Tibial nerve (tissue), 4 donors: Measurements from ENCODE around the gene SMIM44.

Experiments
- CTCF ChIP-seq, 5 experiments: fragments of 200-600 bp in 3 of 5; fragments of 450-650 bp in 2 of 5; sonication (generic) in 3 of 5; IDR thresholded peaks; one replicate each; pipeline ENCODE4 v1.5.1; 2016 to 2019; ENCODE audit warnings: antibody characterized with exemption in 5 of 5, mild to moderate bottlenecking in 3 of 5, moderate library complexity in 2 of 5
- EP300 ChIP-seq, 2 donors: sonication (generic); formaldehyde crosslinking; IDR thresholded peaks; one replicate each; pipeline ENCODE4 v1.6.1; 2017; ENCODE audit warnings: antibody characterized with exemption in 2 of 2, mild to moderate bottlenecking in 1 of 2
- POLR2A ChIP-seq, 2 donors: fragments of 450-650 bp; IDR thresholded peaks; one replicate each; pipeline ENCODE4 v1.6.1; 2017; ENCODE audit warnings: antibody characterized with exemption in 2 of 2, mild to moderate bottlenecking in 2 of 2, moderate library complexity in 2 of 2

GRCh38 chr19:3477506-3477905, 5.7 kb downstream of the SMIM44 start:
- TF ChIP-seq CTCF (IDR thresholded peaks at IDR 0.05), result no peak
- TF ChIP-seq POLR2A (IDR thresholded peaks at IDR 0.05), result no peak
- no peak for TF ChIP-seq EP300 (IDR thresholded peaks at IDR 0.05)
